Left ventricle myocardium superior (tissue), 1 donor: ENCODE measurements around the gene SDCBP2. TPM values are rescaled to one million over a fixed set of nuclear protein-coding genes. Genes with fewer than 3 reads are reported as not detected.

Experiments
- ATAC-seq: fragments of 200-7000 bp; cut with Tn5 transposase; one replicate; pipeline ENCODE4 v1.9.1; 2020; ENCODE audit warnings: mild to moderate bottlenecking, moderate library complexity
- DNase-seq: peaks from one replicate; pipeline ENCODE4 v3.0.0-alpha.2; 2020
- intact Hi-C: fragments of 100-400 bp; cut with micrococcal nuclease; formaldehyde crosslinking; loops from one replicate; pipeline ENCODE4 v1.11.0; 2022
- total RNA-seq: library from RNA; stranded (reverse); fragmentation: NEBNext Ultra II Directional; extraction: Animal tissue kit (Norgen Biotek cat#: 25700); gene quantifications from one replicate; pipeline ENCODE4 v1.2.1, GENCODE V29; 2021
- donor health status: DM: no; HTN: yes; CAD: no; lungs with severe emphysema.

SDCBP2 gene
- total RNA-seq, 1 donor from 2014 or later, result 1.5 TPM

GRCh38 chr20:1333462-1334369 lies 4.8 kb upstream of the SDCBP2 start:
- intact Hi-C loops, result no loop called here
- no peak for DNase-seq
- no peak for ATAC-seq

GRCh38 chr20:1332749-1333300 lies 3.9 kb upstream of the SDCBP2 start:
- intact Hi-C loops, result no loop called here
- DNase-seq (no peak), ATAC-seq (no peak)

GRCh38 chr20:1331801-1332453 lies 3.0 kb upstream of the SDCBP2 start:
- DNase-seq (no peak), ATAC-seq (no peak)
- intact Hi-C loops, result no loop called here

- intact Hi-C loops, result no loop called here
- DNase-seq (no peak), ATAC-seq (no peak)
These were observed 2.2 kb upstream of the SDCBP2 start for GRCh38 chr20:1331101-1331500.

- intact Hi-C loops, result no loop called here
- ATAC-seq, result peak; percentile 68
These were observed 1.3 kb upstream of the SDCBP2 start for GRCh38 chr20:1330075-1330830.

GRCh38 chr20:1327827-1328679 lies 886 bp downstream of the SDCBP2 start:
- ATAC-seq, result no peak
- no peak for DNase-seq
- intact Hi-C loops, result loop anchor here (5.0 kb wide), 1 partner anchor 64 kb away; the partner anchor contains the start of gene FKBP1A

More at GRCh38 chr20:1330075-1330830, 1.3 kb upstream of the SDCBP2 start:
- peak; percentile 80 for DNase-seq

GRCh38 chr20:1327241-1327653 lies 1.7 kb downstream of the SDCBP2 start:
- ATAC-seq (no peak), DNase-seq (no peak)
- intact Hi-C loops, result loop anchor here (5.0 kb wide), 1 partner anchor 65 kb away; the partner anchor contains the start of gene FKBP1A

GRCh38 chr20:1326031-1326930 lies 2.7 kb downstream of the SDCBP2 start:
- ATAC-seq (peak; percentile 13), DNase-seq (no peak)
- intact Hi-C loops, result loop anchor here (5.0 kb wide), 1 partner anchor 66 kb away; the partner anchor contains the start of gene FKBP1A

GRCh38 chr20:1325173-1326030 lies 3.5 kb downstream of the SDCBP2 start:
- intact Hi-C loops, result loop anchor here (5.0 kb wide), 1 partner anchor 67 kb away; the partner anchor contains the start of gene FKBP1A
- DNase-seq (peak; percentile 99), ATAC-seq (peak; percentile 94)

- DNase-seq (no peak), ATAC-seq (no peak)
- intact Hi-C loops, result loop anchor here (5.0 kb wide), 1 partner anchor 68 kb away; the partner anchor contains the start of gene FKBP1A
These were observed 4.3 kb downstream of the SDCBP2 start for GRCh38 chr20:1324598-1325172.

GRCh38 chr20:1323830-1324597 lies 4.9 kb downstream of the SDCBP2 start:
- ATAC-seq, result no peak
- intact Hi-C loops, result no loop called here
- DNase-seq, result peak; percentile 2

- ATAC-seq (no peak), DNase-seq (peak; percentile 1)
- intact Hi-C loops, result no loop called here
These were observed 5.7 kb downstream of the SDCBP2 start for GRCh38 chr20:1323256-1323655.

GRCh38 chr20:1322511-1323245 lies 6.3 kb downstream of the SDCBP2 start:
- DNase-seq, result peak; percentile 37
- ATAC-seq, result no peak
- intact Hi-C loops, result no loop called here

- ATAC-seq (no peak), DNase-seq (no peak)
- intact Hi-C loops, result no loop called here
These were observed 7.3 kb downstream of the SDCBP2 start for GRCh38 chr20:1321654-1321939.
